WTC11 (cell line): Measurements from ENCODE around the gene DBT. TPM values are rescaled to one million over a fixed set of nuclear protein-coding genes. Genes with fewer than 3 reads are reported as not detected.

ENCODE experiments used
- ATAC-seq: fragments of 200-7000 bp; cut with Tn5 transposase; 2 replicates; pipeline ENCODE4 v1.10.0; 2021; ENCODE audit warnings: mild to moderate bottlenecking, moderate library complexity
- CTCF ChIA-PET: fragments of 300-600 bp; sonication (Branson Sonifier 250); formaldehyde crosslinking; loops from one replicate; lab custom pipeline; 2021; ENCODE audit warnings: antibody characterized with exemption; lab: Charles Lee
- POLR2A ChIA-PET: fragments of 350-600 bp; sonication (Branson Sonifier 250); formaldehyde crosslinking; loops from one replicate; lab custom pipeline; 2021; ENCODE audit warnings: antibody characterized with exemption; lab: Charles Lee
- DNase-seq: peaks from one replicate; pipeline ENCODE4 v3.0.0; 2021; ENCODE audit warnings: low spot score
- H3K27ac Mint-ChIP-seq: 2 replicates; pipeline ENCODE4 v1.8.0; 2021; ENCODE audit warnings: mixed read lengths
- H3K27me3 Mint-ChIP-seq: 2 replicates; pipeline ENCODE4 v1.8.0; 2021; ENCODE audit warnings: low read depth, mild to moderate bottlenecking, moderate library complexity, mixed read lengths
- H3K36me3 Mint-ChIP-seq: 2 replicates; pipeline ENCODE4 v1.8.0; 2021; ENCODE audit warnings: mixed read lengths
- H3K4me1 Mint-ChIP-seq: 2 replicates; pipeline ENCODE4 v1.8.0; 2022; ENCODE audit warnings: mixed read lengths
- H3K4me3 Mint-ChIP-seq: 2 replicates; pipeline ENCODE4 v1.8.0; 2021; ENCODE audit warnings: mild to moderate bottlenecking, moderate library complexity, mixed read lengths
- H3K9me3 Mint-ChIP-seq: 2 replicates; pipeline ENCODE4 v1.8.0; 2021; ENCODE audit warnings: mixed read lengths
- ATF1 ChIP-seq: sonication (generic); formaldehyde crosslinking; IDR thresholded peaks from 2 replicates; pipeline ENCODE4 v1.8.1; 2023; ENCODE audit warnings: mild to moderate bottlenecking, moderate library complexity, missing genetic modification reagents
- CREB1 ChIP-seq: sonication (generic); formaldehyde crosslinking; IDR thresholded peaks from 2 replicates; pipeline ENCODE4 v1.8.0; 2023; ENCODE audit warnings: mild to moderate bottlenecking, missing genetic modification reagents
- ELF4 ChIP-seq: sonication (generic); formaldehyde crosslinking; IDR thresholded peaks from 2 replicates; pipeline ENCODE4 v1.8.1; 2022; ENCODE audit warnings: low read depth, mild to moderate bottlenecking, moderate library complexity, missing genetic modification reagents
- EMX1 ChIP-seq: fragments of 250-450 bp; sonication (Bioruptor Pico); IDR thresholded peaks from 2 replicates; pipeline ENCODE4 v1.8.0; 2021; ENCODE audit warnings: mild to moderate bottlenecking
- ESRRA ChIP-seq: sonication (generic); formaldehyde crosslinking; IDR thresholded peaks from 2 replicates; pipeline ENCODE4 v1.8.1; 2022; ENCODE audit warnings: mild to moderate bottlenecking, missing genetic modification reagents, borderline replicate concordance
- GRHL2 ChIP-seq: fragments of 250-450 bp; sonication (Bioruptor Pico); IDR thresholded peaks from 2 replicates; pipeline ENCODE4 v1.8.0; 2022; ENCODE audit warnings: mild to moderate bottlenecking, moderate library complexity; ENCODE audit not compliant: insufficient replicate concordance, severe bottlenecking
- HMGA2 ChIP-seq: fragments of 250-450 bp; sonication (Bioruptor Pico); IDR thresholded peaks from 2 replicates; pipeline ENCODE4 v1.4.0; 2021; ENCODE audit warnings: mild to moderate bottlenecking, moderate library complexity
- JUN ChIP-seq: sonication (generic); formaldehyde crosslinking; IDR thresholded peaks from 2 replicates; pipeline ENCODE4 v1.8.0; 2023; ENCODE audit warnings: mild to moderate bottlenecking, missing genetic modification reagents
- KAT7 ChIP-seq: sonication (generic); formaldehyde crosslinking; IDR thresholded peaks from 2 replicates; pipeline ENCODE4 v1.8.1; 2023; ENCODE audit warnings: missing genetic modification reagents, mild to moderate bottlenecking, borderline replicate concordance
- NFE2L1 ChIP-seq: sonication (generic); formaldehyde crosslinking; IDR thresholded peaks from 2 replicates; pipeline ENCODE4 v1.8.1; 2023; ENCODE audit warnings: missing genetic modification reagents
- RELA ChIP-seq: sonication (generic); formaldehyde crosslinking; IDR thresholded peaks from 2 replicates; pipeline ENCODE4 v1.8.1; 2022; ENCODE audit warnings: missing genetic modification reagents, mild to moderate bottlenecking, borderline replicate concordance
- TP53 ChIP-seq: sonication (generic); formaldehyde crosslinking; IDR thresholded peaks from 2 replicates; pipeline ENCODE4 v1.8.1; 2023; ENCODE audit warnings: mild to moderate bottlenecking, missing genetic modification reagents
- ZNF219 ChIP-seq: sonication (generic); formaldehyde crosslinking; IDR thresholded peaks from 2 replicates; pipeline ENCODE4 v1.8.0; 2023; ENCODE audit warnings: missing genetic modification reagents, mild to moderate bottlenecking, borderline replicate concordance
- ZNF232 ChIP-seq: sonication (generic); formaldehyde crosslinking; IDR thresholded peaks from 2 replicates; pipeline ENCODE4 v1.8.0; 2022; ENCODE audit warnings: mild to moderate bottlenecking, missing genetic modification reagents
- total RNA-seq: library from RNA; stranded (reverse); gene quantifications from 3 replicates; pipeline ENCODE4 v1.2.3, GENCODE V29; 2021
- TF ChIP-seq, protein P1 (sequence below): fragments of 250-450 bp; sonication (Bioruptor Pico); IDR thresholded peaks from 2 replicates; pipeline ENCODE4 v1.9.0; 2021; ENCODE audit warnings: mild to moderate bottlenecking
- TF ChIP-seq, protein P2 (sequence below): fragments of 250-450 bp; sonication (Bioruptor Pico); IDR thresholded peaks from 2 replicates; pipeline ENCODE4 v1.8.0; 2021; ENCODE audit warnings: mild to moderate bottlenecking
- TF ChIP-seq, protein P3 (sequence below): sonication (generic); formaldehyde crosslinking; conservative IDR thresholded peaks from 2 replicates; pipeline ENCODE4 v1.8.1; 2022; ENCODE audit warnings: mild to moderate bottlenecking, missing genetic modification reagents
- TF ChIP-seq, protein P4 (sequence below): sonication (generic); formaldehyde crosslinking; IDR thresholded peaks from 2 replicates; pipeline ENCODE4 v1.8.0; 2022; ENCODE audit warnings: mild to moderate bottlenecking, missing genetic modification reagents
- TF ChIP-seq, protein P5 (sequence below): sonication (generic); formaldehyde crosslinking; IDR thresholded peaks from 2 replicates; pipeline ENCODE4 v1.8.1; 2022; ENCODE audit warnings: mild to moderate bottlenecking, missing genetic modification reagents, moderate library complexity, borderline replicate concordance
- TF ChIP-seq, protein P6 (sequence below): sonication (generic); formaldehyde crosslinking; IDR thresholded peaks from 2 replicates; pipeline ENCODE4 v1.8.1; 2023; ENCODE audit warnings: mild to moderate bottlenecking, missing genetic modification reagents, moderate library complexity
- TF ChIP-seq, protein P7 (sequence below): sonication (generic); formaldehyde crosslinking; IDR thresholded peaks from 2 replicates; pipeline ENCODE4 v1.8.0; 2022; ENCODE audit warnings: mild to moderate bottlenecking, missing genetic modification reagents

DBT gene
- total RNA-seq, 1 experiment from 2014 or later = 20.1 TPM

DNA sequence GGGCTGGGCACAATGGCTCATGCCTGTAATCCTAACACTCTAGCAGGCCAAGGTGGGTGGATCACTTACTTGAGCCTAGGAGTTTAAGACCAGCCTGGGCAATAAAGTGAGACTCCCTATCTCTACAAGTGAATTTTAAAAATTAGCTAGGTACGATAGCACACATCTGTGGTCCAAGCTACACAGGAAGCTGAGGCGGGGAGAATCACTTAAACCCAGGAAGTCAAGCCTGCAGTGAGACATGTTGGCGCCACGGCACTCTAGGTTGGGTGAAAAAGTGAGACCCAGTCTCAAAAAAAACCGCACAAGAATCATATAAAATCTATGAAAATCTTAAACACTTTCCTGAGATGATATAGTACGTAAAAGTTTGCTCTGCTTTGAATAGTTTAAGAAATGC, 30.2 kb downstream of the DBT start (continued):
- no peak for TF ChIP-seq EMX1
- TF ChIP-seq, protein P1, sequence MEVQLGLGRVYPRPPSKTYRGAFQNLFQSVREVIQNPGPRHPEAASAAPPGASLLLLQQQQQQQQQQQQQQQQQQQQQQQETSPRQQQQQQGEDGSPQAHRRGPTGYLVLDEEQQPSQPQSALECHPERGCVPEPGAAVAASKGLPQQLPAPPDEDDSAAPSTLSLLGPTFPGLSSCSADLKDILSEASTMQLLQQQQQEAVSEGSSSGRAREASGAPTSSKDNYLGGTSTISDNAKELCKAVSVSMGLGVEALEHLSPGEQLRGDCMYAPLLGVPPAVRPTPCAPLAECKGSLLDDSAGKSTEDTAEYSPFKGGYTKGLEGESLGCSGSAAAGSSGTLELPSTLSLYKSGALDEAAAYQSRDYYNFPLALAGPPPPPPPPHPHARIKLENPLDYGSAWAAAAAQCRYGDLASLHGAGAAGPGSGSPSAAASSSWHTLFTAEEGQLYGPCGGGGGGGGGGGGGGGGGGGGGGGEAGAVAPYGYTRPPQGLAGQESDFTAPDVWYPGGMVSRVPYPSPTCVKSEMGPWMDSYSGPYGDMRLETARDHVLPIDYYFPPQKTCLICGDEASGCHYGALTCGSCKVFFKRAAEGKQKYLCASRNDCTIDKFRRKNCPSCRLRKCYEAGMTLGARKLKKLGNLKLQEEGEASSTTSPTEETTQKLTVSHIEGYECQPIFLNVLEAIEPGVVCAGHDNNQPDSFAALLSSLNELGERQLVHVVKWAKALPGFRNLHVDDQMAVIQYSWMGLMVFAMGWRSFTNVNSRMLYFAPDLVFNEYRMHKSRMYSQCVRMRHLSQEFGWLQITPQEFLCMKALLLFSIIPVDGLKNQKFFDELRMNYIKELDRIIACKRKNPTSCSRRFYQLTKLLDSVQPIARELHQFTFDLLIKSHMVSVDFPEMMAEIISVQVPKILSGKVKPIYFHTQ (CRISPR knock-in tag) = no peak
- TF ChIP-seq, protein P2, sequence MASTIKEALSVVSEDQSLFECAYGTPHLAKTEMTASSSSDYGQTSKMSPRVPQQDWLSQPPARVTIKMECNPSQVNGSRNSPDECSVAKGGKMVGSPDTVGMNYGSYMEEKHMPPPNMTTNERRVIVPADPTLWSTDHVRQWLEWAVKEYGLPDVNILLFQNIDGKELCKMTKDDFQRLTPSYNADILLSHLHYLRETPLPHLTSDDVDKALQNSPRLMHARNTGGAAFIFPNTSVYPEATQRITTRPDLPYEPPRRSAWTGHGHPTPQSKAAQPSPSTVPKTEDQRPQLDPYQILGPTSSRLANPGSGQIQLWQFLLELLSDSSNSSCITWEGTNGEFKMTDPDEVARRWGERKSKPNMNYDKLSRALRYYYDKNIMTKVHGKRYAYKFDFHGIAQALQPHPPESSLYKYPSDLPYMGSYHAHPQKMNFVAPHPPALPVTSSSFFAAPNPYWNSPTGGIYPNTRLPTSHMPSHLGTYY = no peak
- TF ChIP-seq ZNF219 (CRISPR knock-in tag) = no peak
- no peak for TF ChIP-seq ZNF232 (CRISPR knock-in tag)
- no peak for TF ChIP-seq NFE2L1 (CRISPR knock-in tag)
- TF ChIP-seq CREB1 (CRISPR knock-in tag) = no peak
- TF ChIP-seq, protein P3, sequence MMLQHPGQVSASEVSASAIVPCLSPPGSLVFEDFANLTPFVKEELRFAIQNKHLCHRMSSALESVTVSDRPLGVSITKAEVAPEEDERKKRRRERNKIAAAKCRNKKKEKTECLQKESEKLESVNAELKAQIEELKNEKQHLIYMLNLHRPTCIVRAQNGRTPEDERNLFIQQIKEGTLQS (CRISPR knock-in tag) = no peak
- TF ChIP-seq HMGA2 (CRISPR knock-in tag) = no peak

DNA sequence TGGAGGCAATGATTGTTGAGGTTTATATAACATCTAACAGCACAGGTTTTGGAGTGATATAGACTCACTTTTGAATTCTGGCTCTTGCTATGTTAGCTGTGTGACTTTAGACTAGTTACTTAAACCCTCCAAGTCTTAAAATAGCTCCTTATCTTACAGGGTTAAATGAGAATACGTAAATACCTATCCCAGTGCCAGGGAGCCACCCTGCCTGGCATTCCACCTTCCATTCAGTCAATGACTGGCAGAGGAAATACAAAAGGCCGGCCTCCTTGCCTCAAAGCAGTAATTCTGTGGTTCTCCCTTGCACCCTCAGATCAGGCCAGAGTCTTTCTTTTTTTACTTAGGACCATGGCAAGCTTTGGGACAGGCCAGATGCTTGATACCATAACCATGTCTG, 31.8 kb downstream of the DBT start:
- POLR2A ChIA-PET = no interaction called here
- H3K27ac Mint-ChIP-seq = 0 out of 2 replicates have a peak overlapping the region, but pooled peaks have one; percentile 36
- H3K27me3 Mint-ChIP-seq = no peaks in the 10 kb centered on the region
- peaks cover 29% of the 10 kb centered on the region for H3K36me3 Mint-ChIP-seq
- no peak for TF ChIP-seq ESRRA
- TF ChIP-seq, protein P1 (CRISPR knock-in tag) = no peak
- TF ChIP-seq RELA = no peak
- TF ChIP-seq, protein P2 = no peak
- no peak for TF ChIP-seq KAT7 (CRISPR knock-in tag)
- no peak for TF ChIP-seq GRHL2 (CRISPR knock-in tag)
- no peak for TF ChIP-seq ATF1 (CRISPR knock-in tag)
- TF ChIP-seq TP53 (CRISPR knock-in tag) = no peak
- TF ChIP-seq ZNF232 (CRISPR knock-in tag) = no peak
- no peak for TF ChIP-seq HMGA2 (CRISPR knock-in tag)
- ATAC-seq (no peak), DNase-seq (no peak)
- H3K9me3 Mint-ChIP-seq = no peaks in the 10 kb centered on the region
- 0 out of 2 replicates have a peak, but pooled peaks cover 2% of the 10 kb centered on the region for H3K4me1 Mint-ChIP-seq
- H3K4me3 Mint-ChIP-seq = no peak overlapping the region
- CTCF ChIA-PET = interaction anchor here (0.6 kb wide), 1 partner anchor 202 kb away, joined by 5 read pairs; no protein-coding TSS in a partner anchor

DNA sequence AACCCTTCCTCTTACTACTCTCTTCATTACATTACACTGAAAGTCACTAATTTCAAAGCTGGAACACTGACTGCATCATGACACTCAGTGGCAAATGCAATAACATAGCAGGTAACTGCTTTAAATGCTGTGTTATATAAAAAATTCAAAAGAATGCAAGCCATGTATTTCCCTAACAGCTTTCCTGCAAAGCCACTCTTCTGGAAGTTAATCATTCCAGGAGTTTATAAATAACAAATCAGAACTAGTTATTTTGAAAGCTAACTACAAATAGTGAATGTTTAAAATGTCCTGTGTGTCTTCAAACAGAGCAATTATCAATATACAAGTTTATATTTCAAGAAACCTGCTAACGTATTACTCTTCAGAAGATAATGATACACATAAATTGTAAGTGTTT, 34.5 kb downstream of the DBT start:
- H3K27ac Mint-ChIP-seq = no peak overlapping the region
- no peak for DNase-seq
- ATAC-seq = no peak
- no peak overlapping the region for H3K4me3 Mint-ChIP-seq
- ChIA-PET CTCF (no interaction called here), POLR2A (no interaction called here)
- peaks cover 48% of the 10 kb centered on the region for H3K36me3 Mint-ChIP-seq
- 0 out of 2 replicates have a peak, but pooled peaks cover 2% of the 10 kb centered on the region for H3K4me1 Mint-ChIP-seq
- H3K27me3 Mint-ChIP-seq = no peaks in the 10 kb centered on the region
- no peaks in the 10 kb centered on the region for H3K9me3 Mint-ChIP-seq
- TF ChIP-seq ATF1 (CRISPR knock-in tag) (no peak), JUN (no peak), EMX1 (no peak), ELF4 (CRISPR knock-in tag) (no peak)
- TF ChIP-seq, protein P4, sequence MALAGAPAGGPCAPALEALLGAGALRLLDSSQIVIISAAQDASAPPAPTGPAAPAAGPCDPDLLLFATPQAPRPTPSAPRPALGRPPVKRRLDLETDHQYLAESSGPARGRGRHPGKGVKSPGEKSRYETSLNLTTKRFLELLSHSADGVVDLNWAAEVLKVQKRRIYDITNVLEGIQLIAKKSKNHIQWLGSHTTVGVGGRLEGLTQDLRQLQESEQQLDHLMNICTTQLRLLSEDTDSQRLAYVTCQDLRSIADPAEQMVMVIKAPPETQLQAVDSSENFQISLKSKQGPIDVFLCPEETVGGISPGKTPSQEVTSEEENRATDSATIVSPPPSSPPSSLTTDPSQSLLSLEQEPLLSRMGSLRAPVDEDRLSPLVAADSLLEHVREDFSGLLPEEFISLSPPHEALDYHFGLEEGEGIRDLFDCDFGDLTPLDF (CRISPR knock-in tag) = no peak
- TF ChIP-seq, protein P5, sequence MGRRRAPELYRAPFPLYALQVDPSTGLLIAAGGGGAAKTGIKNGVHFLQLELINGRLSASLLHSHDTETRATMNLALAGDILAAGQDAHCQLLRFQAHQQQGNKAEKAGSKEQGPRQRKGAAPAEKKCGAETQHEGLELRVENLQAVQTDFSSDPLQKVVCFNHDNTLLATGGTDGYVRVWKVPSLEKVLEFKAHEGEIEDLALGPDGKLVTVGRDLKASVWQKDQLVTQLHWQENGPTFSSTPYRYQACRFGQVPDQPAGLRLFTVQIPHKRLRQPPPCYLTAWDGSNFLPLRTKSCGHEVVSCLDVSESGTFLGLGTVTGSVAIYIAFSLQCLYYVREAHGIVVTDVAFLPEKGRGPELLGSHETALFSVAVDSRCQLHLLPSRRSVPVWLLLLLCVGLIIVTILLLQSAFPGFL (CRISPR knock-in tag) = no peak
- TF ChIP-seq, protein P6, sequence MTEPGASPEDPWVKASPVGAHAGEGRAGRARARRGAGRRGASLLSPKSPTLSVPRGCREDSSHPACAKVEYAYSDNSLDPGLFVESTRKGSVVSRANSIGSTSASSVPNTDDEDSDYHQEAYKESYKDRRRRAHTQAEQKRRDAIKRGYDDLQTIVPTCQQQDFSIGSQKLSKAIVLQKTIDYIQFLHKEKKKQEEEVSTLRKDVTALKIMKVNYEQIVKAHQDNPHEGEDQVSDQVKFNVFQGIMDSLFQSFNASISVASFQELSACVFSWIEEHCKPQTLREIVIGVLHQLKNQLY (CRISPR knock-in tag) = no peak
- TF ChIP-seq, protein P7, sequence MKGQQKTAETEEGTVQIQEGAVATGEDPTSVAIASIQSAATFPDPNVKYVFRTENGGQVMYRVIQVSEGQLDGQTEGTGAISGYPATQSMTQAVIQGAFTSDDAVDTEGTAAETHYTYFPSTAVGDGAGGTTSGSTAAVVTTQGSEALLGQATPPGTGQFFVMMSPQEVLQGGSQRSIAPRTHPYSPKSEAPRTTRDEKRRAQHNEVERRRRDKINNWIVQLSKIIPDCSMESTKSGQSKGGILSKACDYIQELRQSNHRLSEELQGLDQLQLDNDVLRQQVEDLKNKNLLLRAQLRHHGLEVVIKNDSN (CRISPR knock-in tag) = no peak
